ENCODE results near the gene FHIT.

Gene FHIT

DNA sequence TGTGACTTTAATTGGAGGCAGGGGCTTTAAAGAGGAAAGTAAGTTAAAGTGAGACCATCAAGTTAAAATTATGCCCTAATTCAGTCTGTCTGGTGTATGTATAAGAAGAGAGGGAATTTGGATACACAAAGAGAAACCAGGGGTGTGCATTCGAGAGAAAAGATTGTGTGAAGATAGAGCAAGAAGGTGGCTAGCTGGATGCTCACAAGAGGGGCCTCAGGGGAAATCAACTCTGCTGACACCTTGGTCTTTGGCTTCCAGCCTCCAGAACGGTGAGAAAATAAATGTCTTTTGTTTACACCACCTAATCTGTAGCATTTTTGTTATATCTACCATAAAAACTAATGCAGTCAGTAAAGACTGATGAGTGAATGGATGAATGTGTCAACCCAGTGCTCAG lies 1294.1 kb downstream of the FHIT start:
- peaks cover 5% of the 10 kb centered on the region for H3K27me3 Mint-ChIP-seq (ENCODE audit: low read depth)
- no peaks in the 10 kb centered on the region for H3K4me1 Mint-ChIP-seq
- peaks cover 9% of the 10 kb centered on the region for H3K9me3 Mint-ChIP-seq
- H3K4me3 Mint-ChIP-seq: no peak overlapping the region
- TF ChIP-seq, protein P1, sequence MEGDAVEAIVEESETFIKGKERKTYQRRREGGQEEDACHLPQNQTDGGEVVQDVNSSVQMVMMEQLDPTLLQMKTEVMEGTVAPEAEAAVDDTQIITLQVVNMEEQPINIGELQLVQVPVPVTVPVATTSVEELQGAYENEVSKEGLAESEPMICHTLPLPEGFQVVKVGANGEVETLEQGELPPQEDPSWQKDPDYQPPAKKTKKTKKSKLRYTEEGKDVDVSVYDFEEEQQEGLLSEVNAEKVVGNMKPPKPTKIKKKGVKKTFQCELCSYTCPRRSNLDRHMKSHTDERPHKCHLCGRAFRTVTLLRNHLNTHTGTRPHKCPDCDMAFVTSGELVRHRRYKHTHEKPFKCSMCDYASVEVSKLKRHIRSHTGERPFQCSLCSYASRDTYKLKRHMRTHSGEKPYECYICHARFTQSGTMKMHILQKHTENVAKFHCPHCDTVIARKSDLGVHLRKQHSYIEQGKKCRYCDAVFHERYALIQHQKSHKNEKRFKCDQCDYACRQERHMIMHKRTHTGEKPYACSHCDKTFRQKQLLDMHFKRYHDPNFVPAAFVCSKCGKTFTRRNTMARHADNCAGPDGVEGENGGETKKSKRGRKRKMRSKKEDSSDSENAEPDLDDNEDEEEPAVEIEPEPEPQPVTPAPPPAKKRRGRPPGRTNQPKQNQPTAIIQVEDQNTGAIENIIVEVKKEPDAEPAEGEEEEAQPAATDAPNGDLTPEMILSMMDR (IDR thresholded peaks at IDR 0.05; ENCODE audit: unreplicated experiment in 3 of 3): no peak
- no peaks in the 10 kb centered on the region for H3K36me3 Mint-ChIP-seq (ENCODE audit: low read depth)
- H3K27ac Mint-ChIP-seq: no peak overlapping the region

DNA sequence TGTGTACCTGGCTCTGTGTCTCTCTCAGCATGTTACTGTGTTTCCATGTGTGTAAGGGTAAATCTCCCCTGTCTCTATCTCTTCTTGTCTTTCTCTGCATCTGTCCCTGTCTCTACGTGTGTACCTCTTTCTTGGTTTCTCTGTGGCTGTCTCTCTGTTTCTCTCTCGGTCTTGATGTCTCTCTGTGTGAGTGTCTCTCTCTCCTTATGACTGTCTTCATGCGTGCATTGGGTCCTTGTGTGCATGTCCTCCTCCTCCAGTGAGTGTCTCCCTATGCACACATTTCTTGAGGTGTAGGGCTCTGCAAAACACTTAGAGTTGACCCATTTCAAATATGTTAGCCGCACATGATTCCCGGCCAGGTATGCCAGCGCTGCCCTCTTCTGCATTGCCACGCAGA lies 1298.1 kb downstream of the FHIT start:
- H3K27me3 Mint-ChIP-seq (ENCODE audit: low read depth): peaks cover 5% of the 10 kb centered on the region
- TF ChIP-seq, protein P1 (IDR thresholded peaks at IDR 0.05; ENCODE audit: unreplicated experiment in 3 of 3): no peak
- H3K4me3 Mint-ChIP-seq: no peak overlapping the region
- H3K9me3 Mint-ChIP-seq: peaks cover 3% of the 10 kb centered on the region
- no peaks in the 10 kb centered on the region for H3K36me3 Mint-ChIP-seq (ENCODE audit: low read depth)
- no peaks in the 10 kb centered on the region for H3K4me1 Mint-ChIP-seq
- no peak overlapping the region for H3K27ac Mint-ChIP-seq

DNA sequence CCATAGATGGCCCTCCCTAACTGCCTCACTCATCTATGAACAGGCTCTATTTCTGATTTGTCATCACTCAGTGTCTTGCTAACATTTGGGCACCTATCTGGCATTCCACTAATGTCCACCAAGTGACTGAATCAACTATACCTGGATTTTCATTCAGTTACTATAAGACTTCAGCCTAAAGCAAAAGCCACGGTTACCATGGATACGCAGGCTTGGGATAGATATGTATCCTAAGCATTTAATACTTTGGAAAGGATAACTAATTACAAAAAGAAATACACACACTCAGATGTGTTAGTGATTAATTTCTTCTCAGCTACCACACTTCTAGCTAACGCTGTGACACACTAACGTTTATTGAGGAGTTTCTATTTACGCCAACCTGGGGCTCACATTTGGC lies 1301.9 kb downstream of the FHIT start:
- Mint-ChIP-seq H3K27ac (no peak overlapping the region), H3K27me3 (ENCODE audit: low read depth) (no peaks in the 10 kb centered on the region), H3K9me3 (peaks cover 20% of the 10 kb centered on the region)

DNA sequence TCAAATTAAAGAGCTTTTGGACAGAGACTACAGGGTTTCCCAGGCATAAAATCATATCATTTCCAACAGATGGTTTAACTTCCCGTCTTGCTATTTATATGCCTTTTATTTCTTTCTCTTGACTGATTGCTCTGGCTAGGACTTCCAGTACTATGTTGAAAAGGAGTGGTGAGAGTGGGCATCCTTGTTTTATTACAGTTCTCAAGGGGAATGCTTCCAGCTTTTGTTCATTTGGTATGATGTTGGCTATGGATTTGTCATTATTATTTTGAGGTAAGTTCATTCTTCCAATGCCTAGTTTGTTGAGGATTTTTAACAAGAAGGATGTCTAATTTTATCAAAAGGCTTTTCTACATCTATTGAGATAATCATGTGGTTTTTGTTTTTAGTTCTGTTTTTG lies 1304.9 kb downstream of the FHIT start:
- Mint-ChIP-seq H3K4me3 (no peak overlapping the region), H3K9me3 (peaks cover 20% of the 10 kb centered on the region), H3K27me3 (ENCODE audit: low read depth) (no peaks in the 10 kb centered on the region), H3K4me1 (peaks cover 3% of the 10 kb centered on the region), H3K36me3 (ENCODE audit: low read depth) (no peaks in the 10 kb centered on the region), H3K27ac (no peak overlapping the region)
- TF ChIP-seq, protein P1 (IDR thresholded peaks at IDR 0.05; ENCODE audit: unreplicated experiment in 3 of 3): no peak

More for the DNA sequence above, 1301.9 kb downstream of the FHIT start:
- TF ChIP-seq, protein P1 (IDR thresholded peaks at IDR 0.05; ENCODE audit: unreplicated experiment in 3 of 3): no peak
- Mint-ChIP-seq H3K4me1 (peaks cover 3% of the 10 kb centered on the region), H3K36me3 (ENCODE audit: low read depth) (no peaks in the 10 kb centered on the region), H3K4me3 (no peak overlapping the region)

DNA sequence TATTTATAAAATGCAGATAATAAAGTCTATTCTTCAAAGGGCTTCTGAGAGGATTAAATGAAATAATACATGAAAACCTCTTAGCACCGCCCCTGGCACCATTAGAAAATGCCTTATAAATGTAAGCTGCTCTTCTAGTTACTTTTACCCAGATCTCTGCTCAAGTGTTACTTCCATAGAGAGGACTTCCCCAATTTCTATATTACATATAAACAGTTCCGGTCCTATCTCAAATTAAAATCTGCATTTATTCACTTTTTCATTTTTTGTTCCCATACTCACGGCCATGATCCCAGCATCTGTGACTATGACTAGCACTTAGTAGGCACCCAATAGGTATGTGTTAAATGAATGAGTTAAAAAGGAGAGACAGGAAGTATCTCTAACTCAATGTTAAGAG lies 1310.5 kb downstream of the FHIT start:
- Mint-ChIP-seq H3K4me1 (no peaks in the 10 kb centered on the region), H3K9me3 (peaks cover 7% of the 10 kb centered on the region), H3K27me3 (ENCODE audit: low read depth) (no peaks in the 10 kb centered on the region), H3K36me3 (ENCODE audit: low read depth) (no peaks in the 10 kb centered on the region), H3K27ac (no peak overlapping the region), H3K4me3 (no peak overlapping the region)
- TF ChIP-seq, protein P1 (IDR thresholded peaks at IDR 0.05; ENCODE audit: unreplicated experiment in 3 of 3): no peak

DNA sequence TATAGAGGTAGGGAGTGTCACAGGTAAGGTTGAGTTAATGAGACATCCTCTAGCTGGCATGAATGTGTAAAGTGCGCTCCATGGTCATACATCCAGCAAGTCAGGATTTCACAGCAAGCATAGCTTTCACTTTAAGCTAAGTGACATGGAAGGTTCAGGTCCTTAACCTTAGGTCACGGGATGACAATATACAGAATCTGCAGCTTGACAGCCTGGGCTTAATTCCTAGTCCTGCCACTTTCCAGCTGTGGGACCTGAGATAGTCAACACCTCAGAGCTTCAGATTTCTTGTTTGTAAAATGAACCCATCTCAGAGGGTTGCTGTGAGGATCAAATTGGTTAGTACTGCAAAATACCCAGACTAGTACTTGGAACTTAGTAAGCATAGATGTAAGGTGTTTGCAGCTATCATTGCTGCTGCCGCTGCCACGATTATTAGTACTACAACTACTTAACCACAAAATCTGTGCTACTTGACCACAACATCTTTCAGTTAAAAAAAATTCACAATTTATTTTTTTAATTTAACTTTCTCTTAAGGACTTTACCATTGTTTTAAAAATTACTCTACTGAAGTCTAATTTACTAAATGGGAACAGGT lies 1311.3 kb downstream of the FHIT start:
- Mint-ChIP-seq H3K4me3 (no peak overlapping the region), H3K4me1 (no peaks in the 10 kb centered on the region), H3K9me3 (peaks cover 4% of the 10 kb centered on the region), H3K27ac (no peak overlapping the region), H3K36me3 (ENCODE audit: low read depth) (no peaks in the 10 kb centered on the region), H3K27me3 (ENCODE audit: low read depth) (peaks cover 4% of the 10 kb centered on the region)
- TF ChIP-seq, protein P1 (IDR thresholded peaks at IDR 0.05; ENCODE audit: unreplicated experiment in 3 of 3): no peak

All from nephron (organoid).